HepG2 (cell line): ENCODE results near the gene FRMD1. TPM values are rescaled to one million over a fixed set of nuclear protein-coding genes. Genes with fewer than 3 reads are reported as not detected.

ENCODE experiments used
- ARID2 ChIP-seq: sonication (generic); formaldehyde crosslinking; IDR thresholded peaks from 2 replicates; pipeline ENCODE4 v1.8.1; 2022; ENCODE audit warnings: mild to moderate bottlenecking, missing genetic modification reagents, borderline replicate concordance
- ARNTL ChIP-seq: sonication (generic); formaldehyde crosslinking; IDR thresholded peaks from 2 replicates; pipeline ENCODE4 v1.4.0; 2020; ENCODE audit warnings: mild to moderate bottlenecking, missing genetic modification reagents
- HES4 ChIP-seq: sonication (generic); formaldehyde crosslinking; IDR thresholded peaks from 2 replicates; pipeline ENCODE4 v1.9.0; 2021; ENCODE audit warnings: mild to moderate bottlenecking, missing genetic modification reagents, borderline replicate concordance
- JDP2 ChIP-seq: sonication (generic); formaldehyde crosslinking; IDR thresholded peaks from 2 replicates; pipeline ENCODE4 v1.8.1; 2022; ENCODE audit warnings: missing genetic modification reagents, borderline replicate concordance
- RFXANK ChIP-seq: IDR thresholded peaks from 2 replicates; pipeline ENCODE4 v1.6.1; 2016
- SETDB1 ChIP-seq: sonication (generic); formaldehyde crosslinking; IDR thresholded peaks from 2 replicates; pipeline ENCODE4 v1.5.1; 2020; ENCODE audit warnings: missing genetic modification reagents, mild to moderate bottlenecking, borderline replicate concordance
- SKI ChIP-seq: fragments of 450-650 bp; IDR thresholded peaks from one replicate; pipeline ENCODE4 v1.6.1; 2018; ENCODE audit warnings: mild to moderate bottlenecking; ENCODE audit not compliant: partially characterized antibody
- SMAD1 ChIP-seq: sonication (generic); formaldehyde crosslinking; IDR thresholded peaks from 2 replicates; pipeline ENCODE4 v1.4.0; 2020; ENCODE audit warnings: missing genetic modification reagents, low read depth, mild to moderate bottlenecking, borderline replicate concordance
- SMARCC2 ChIP-seq: fragments of 450-650 bp; IDR thresholded peaks from 2 replicates; pipeline ENCODE4 v1.6.1; 2017; ENCODE audit warnings: antibody characterized with exemption, mild to moderate bottlenecking
- ZBTB40 ChIP-seq, 2 experiments: fragments of 450-650 bp in 1 of 2; sonication (generic) in 1 of 2; formaldehyde crosslinking in 1 of 2; IDR thresholded peaks; 2 replicates each; pipeline versions ENCODE4 v1.6.1 to v1.8.0; 2016 to 2022; ENCODE audit warnings: antibody characterized with exemption in 1 of 2, mild to moderate bottlenecking in 1 of 2, missing genetic modification reagents in 1 of 2
- ZNF326 ChIP-seq: sonication (generic); formaldehyde crosslinking; IDR thresholded peaks from 2 replicates; pipeline ENCODE4 v1.4.0; 2020; ENCODE audit warnings: missing genetic modification reagents, borderline replicate concordance
- ZNF784 ChIP-seq: sonication (generic); formaldehyde crosslinking; IDR thresholded peaks from 2 replicates; pipeline ENCODE4 v1.5.1; 2020; ENCODE audit warnings: missing genetic modification reagents, mild to moderate bottlenecking, borderline replicate concordance
- polyA plus RNA-seq, 8 experiments: library from polyadenylated mRNA; depleted of rRNA in 3 of 8; stranded (reverse) in 7 of 8; unstranded in 1 of 8; fragments of >200 nt; fragmentation: Illumina TruSeq in 4 of 8; extraction: Trizol in 4 of 8; gene quantifications; 2 replicates each; pipeline versions ENCODE4 v1.2.1 to v1.2.3, GENCODE V29; 2011 to 2016; ENCODE audit warnings: low read depth in 4 of 8, missing spikeins in 1 of 8, mixed read lengths in 1 of 8; ENCODE audit not compliant: insufficient read depth in 1 of 8
- total RNA-seq, 5 experiments: library from RNA; depleted of rRNA; stranded (reverse); fragments of >200 nt; fragmentation: Illumina TruSeq; extraction: Trizol; gene quantifications; 2 replicates each; pipeline ENCODE4 v1.2.3, GENCODE V29; 2016; ENCODE audit warnings: low read depth in 1 of 5
- TF ChIP-seq, protein P1 (sequence below): sonication (generic); formaldehyde crosslinking; IDR thresholded peaks from 2 replicates; pipeline ENCODE4 v1.9.0; 2021; ENCODE audit warnings: missing genetic modification reagents, borderline replicate concordance
- TF ChIP-seq, protein P2 (sequence below): sonication (generic); formaldehyde crosslinking; IDR thresholded peaks from 2 replicates; pipeline ENCODE4 v1.4.0; 2020; ENCODE audit warnings: missing genetic modification reagents

The FRMD1 gene
- total and polyA plus RNA-seq, 2 of the 13 experiments (the other 11 are each of a cell fraction or from before 2014, with no cell fraction given) = 0.01 TPM; not detected in 1

GRCh38 chr6:168116975-168117899 lies 38.2 kb upstream of the FRMD1 start (continued):
- TF ChIP-seq, protein P1, sequence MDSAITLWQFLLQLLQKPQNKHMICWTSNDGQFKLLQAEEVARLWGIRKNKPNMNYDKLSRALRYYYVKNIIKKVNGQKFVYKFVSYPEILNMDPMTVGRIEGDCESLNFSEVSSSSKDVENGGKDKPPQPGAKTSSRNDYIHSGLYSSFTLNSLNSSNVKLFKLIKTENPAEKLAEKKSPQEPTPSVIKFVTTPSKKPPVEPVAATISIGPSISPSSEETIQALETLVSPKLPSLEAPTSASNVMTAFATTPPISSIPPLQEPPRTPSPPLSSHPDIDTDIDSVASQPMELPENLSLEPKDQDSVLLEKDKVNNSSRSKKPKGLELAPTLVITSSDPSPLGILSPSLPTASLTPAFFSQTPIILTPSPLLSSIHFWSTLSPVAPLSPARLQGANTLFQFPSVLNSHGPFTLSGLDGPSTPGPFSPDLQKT (CRISPR knock-in tag) = no peak
- TF ChIP-seq SMAD1 (no peak), SKI (no peak), ARID2 (CRISPR knock-in tag) (no peak), ARNTL (no peak), RFXANK (CRISPR knock-in tag) (no peak), ZBTB40 (IDR thresholded peaks at IDR 0.05) (no peak), ZBTB40 (CRISPR knock-in tag; IDR thresholded peaks at IDR 0.05) (peak; percentile 51; the same call in 1 of the 2 replicates), ZNF784 (CRISPR knock-in tag) (no peak), ZNF326 (CRISPR knock-in tag) (no peak), SETDB1 (CRISPR knock-in tag) (peak; percentile 77), SMARCC2 (no peak), JDP2 (no peak), HES4 (CRISPR knock-in tag) (0 out of 2 replicates have a peak, but pooled peaks have one; percentile 31)
- TF ChIP-seq, protein P2, sequence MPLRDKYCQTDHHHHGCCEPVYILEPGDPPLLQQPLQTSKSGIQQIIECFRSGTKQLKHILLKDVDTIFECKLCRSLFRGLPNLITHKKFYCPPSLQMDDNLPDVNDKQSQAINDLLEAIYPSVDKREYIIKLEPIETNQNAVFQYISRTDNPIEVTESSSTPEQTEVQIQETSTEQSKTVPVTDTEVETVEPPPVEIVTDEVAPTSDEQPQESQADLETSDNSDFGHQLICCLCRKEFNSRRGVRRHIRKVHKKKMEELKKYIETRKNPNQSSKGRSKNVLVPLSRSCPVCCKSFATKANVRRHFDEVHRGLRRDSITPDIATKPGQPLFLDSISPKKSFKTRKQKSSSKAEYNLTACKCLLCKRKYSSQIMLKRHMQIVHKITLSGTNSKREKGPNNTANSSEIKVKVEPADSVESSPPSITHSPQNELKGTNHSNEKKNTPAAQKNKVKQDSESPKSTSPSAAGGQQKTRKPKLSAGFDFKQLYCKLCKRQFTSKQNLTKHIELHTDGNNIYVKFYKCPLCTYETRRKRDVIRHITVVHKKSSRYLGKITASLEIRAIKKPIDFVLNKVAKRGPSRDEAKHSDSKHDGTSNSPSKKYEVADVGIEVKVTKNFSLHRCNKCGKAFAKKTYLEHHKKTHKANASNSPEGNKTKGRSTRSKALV (CRISPR knock-in tag) = no peak
